ENCODE measurements around the gene CMTM2. TPM values are rescaled to one million over a fixed set of nuclear protein-coding genes. Genes with fewer than 3 reads are reported as not detected.
"Not testable (repeated sequence)": the region's sequence is repeated elsewhere in the genome, so short reads cannot be mapped to it uniquely, and the experiment has no call there.

CMTM2 gene
- total and polyA plus RNA-seq, 3 experiments from 2014 or later: 0.22 to 0.24 TPM; not detected in 1

GRCh38 chr16:66630561-66631260 is 51.4 kb downstream of the CMTM2 start:
- POLR2A ChIA-PET, H3K27me3 Mint-ChIP-seq: not testable (repeated sequence)

DNA sequence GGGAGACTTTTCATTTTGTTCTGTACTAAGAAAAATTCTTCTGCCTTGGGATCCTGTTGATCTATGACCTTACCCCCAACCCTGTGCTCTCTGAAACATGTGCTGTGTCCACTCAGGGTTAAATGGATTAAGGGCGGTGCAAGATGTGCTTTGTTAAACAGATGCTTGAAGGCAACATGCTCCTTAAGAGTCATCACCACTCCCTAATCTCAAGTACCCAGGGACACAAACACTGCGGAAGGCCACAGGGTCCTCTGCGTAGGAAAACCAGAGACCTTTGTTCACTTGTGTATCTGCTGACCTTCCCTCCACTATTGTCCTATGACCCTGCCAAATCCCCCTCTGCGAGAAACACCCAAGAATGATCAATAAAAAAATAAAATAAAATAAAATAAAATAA is 52.3 kb downstream of the CMTM2 start:
- H3K9me3 Mint-ChIP-seq; DNase-seq; H3K4me1 Mint-ChIP-seq; POLR2A ChIA-PET; H3K27me3 ChIP-seq (ENCODE audit: insufficient read depth, low read length, poor library complexity, severe bottlenecking); H3K4me3 ChIP-seq (ENCODE audit: low read length); H3K36me3 ChIP-seq (ENCODE audit: insufficient read depth, low read length); H3K27ac ChIP-seq (ENCODE audit: low read depth, low read length); H3K27ac Mint-ChIP-seq; H3K9me3 ChIP-seq (ENCODE audit: low read length); CTCF ChIA-PET; H3K4me1 ChIP-seq (ENCODE audit: insufficient read depth, low read length); H3K4me3 Mint-ChIP-seq; H3K27me3 Mint-ChIP-seq; H3K36me3 Mint-ChIP-seq: not testable (repeated sequence)

More at GRCh38 chr16:66630561-66631260, 51.4 kb downstream of the CMTM2 start:
- not testable (repeated sequence) for H3K4me3 ChIP-seq (ENCODE audit: low read length); H3K36me3 ChIP-seq (ENCODE audit: insufficient read depth, low read length); H3K9me3 ChIP-seq (ENCODE audit: low read length); H3K4me3 Mint-ChIP-seq; H3K27ac Mint-ChIP-seq; H3K27ac ChIP-seq (ENCODE audit: low read depth, low read length); DNase-seq; H3K4me1 Mint-ChIP-seq; H3K36me3 Mint-ChIP-seq; H3K4me1 ChIP-seq (ENCODE audit: insufficient read depth, low read length); H3K27me3 ChIP-seq (ENCODE audit: insufficient read depth, low read length, poor library complexity, severe bottlenecking); H3K9me3 Mint-ChIP-seq
- CTCF ChIA-PET: interaction anchor here (1.5 kb wide), 1 partner anchor 22 kb away, joined by 5 read pairs; no protein-coding TSS in a partner anchor

DNA sequence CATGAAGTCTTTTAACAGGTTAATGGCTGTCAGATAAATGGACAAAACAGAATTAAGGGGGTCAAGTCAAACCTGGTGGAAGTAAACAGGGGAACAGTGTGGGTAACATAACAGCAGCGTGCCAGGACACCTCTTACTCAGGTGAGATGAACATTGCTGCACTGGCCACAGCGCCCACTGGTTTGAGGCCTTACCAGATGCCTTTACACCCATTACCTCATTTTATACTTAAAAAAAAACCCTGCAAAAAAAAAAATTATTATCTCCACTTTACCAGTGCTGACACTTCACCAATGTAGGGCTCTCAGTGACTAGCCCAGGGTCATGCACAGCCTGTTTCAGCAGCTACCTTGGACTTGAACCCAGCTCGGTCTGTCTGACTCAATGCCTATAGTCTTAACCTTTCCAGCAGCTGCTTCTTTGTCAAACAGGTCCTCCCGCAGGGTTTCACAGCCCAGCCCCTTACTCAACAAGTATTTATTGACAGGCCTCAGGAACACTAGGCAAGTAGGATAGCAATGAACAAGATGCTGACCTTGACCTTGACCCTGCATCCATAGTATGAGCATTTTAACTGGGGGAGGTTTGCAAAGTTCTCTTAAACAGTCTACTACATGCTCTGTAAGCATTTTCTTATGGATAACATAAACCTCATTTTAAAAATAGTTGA is 55.4 kb downstream of the CMTM2 start:
- Histone ChIP-seq H3K4me1 (ENCODE audit: insufficient read depth, low read length) (no peaks in the 10 kb centered on the region), H3K27me3 (ENCODE audit: insufficient read depth, low read length, poor library complexity, severe bottlenecking) (no peaks in the 10 kb centered on the region), H3K9me3 (ENCODE audit: low read length) (no peaks in the 10 kb centered on the region), H3K4me3 (ENCODE audit: low read length) (no peak overlapping the region), H3K27ac (ENCODE audit: low read depth, low read length) (no peak overlapping the region), H3K36me3 (ENCODE audit: insufficient read depth, low read length) (no peaks in the 10 kb centered on the region)
- no peak for DNase-seq
- Mint-ChIP-seq H3K27me3 (no peaks in the 10 kb centered on the region), H3K36me3 (peaks cover 0 to 2% (median 0%) of the 10 kb centered on the region in 3 donors), H3K9me3 (no peaks in the 10 kb centered on the region), H3K4me3 (no peak overlapping the region), H3K27ac (no peak overlapping the region), H3K4me1 (no peaks in the 10 kb centered on the region)
- ChIA-PET CTCF (interaction anchor here (1.1 to 1.5 kb wide), 2 partner anchors 26 to 229 kb away, joined by 3 to 7 read pairs; no protein-coding TSS in a partner anchor), POLR2A (no interaction called here)

GRCh38 chr16:66635406-66635805 is 56.1 kb downstream of the CMTM2 start:
- Histone ChIP-seq H3K9me3 (ENCODE audit: low read length) (no peaks in the 10 kb centered on the region), H3K4me1 (ENCODE audit: insufficient read depth, low read length) (no peaks in the 10 kb centered on the region), H3K36me3 (ENCODE audit: insufficient read depth, low read length) (no peaks in the 10 kb centered on the region), H3K4me3 (ENCODE audit: low read length) (no peak overlapping the region), H3K27ac (ENCODE audit: low read depth, low read length) (no peak overlapping the region), H3K27me3 (ENCODE audit: insufficient read depth, low read length, poor library complexity, severe bottlenecking) (no peaks in the 10 kb centered on the region)
- Mint-ChIP-seq H3K9me3 (no peaks in the 10 kb centered on the region), H3K36me3 (peaks cover 0 to 2% (median 0%) of the 10 kb centered on the region in 3 donors), H3K4me3 (no peak overlapping the region), H3K4me1 (no peaks in the 10 kb centered on the region), H3K27ac (no peak overlapping the region), H3K27me3 (no peaks in the 10 kb centered on the region)
- ChIA-PET POLR2A (no interaction called here), CTCF (interaction anchor here (1.1 to 1.5 kb wide), 2 partner anchors 27 to 230 kb away, joined by 3 to 7 read pairs; no protein-coding TSS in a partner anchor)
- no peak for DNase-seq

DNA sequence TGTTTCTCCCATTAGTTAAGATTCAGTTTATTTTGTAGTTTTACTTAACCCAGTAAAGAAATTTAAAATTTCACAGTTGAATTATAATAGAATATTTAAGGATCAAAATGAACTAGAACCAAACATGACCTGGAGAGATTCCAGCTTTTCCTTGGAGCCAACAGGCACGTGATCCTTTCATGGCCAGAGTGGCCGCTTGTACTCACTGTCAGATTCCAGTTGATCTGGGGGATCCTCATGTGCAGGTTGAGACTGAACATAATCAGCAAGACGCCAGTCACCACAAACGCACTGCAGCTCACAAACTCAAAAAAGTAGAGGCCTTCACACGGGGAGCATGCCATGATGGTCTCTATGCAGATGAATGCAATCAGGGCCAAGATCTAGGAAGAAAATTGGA is 56.9 kb downstream of the CMTM2 start:
- Histone ChIP-seq H3K36me3 (ENCODE audit: insufficient read depth, low read length) (no peaks in the 10 kb centered on the region), H3K4me3 (ENCODE audit: low read length) (no peak overlapping the region), H3K27me3 (ENCODE audit: insufficient read depth, low read length, poor library complexity, severe bottlenecking) (no peaks in the 10 kb centered on the region), H3K9me3 (ENCODE audit: low read length) (no peaks in the 10 kb centered on the region), H3K4me1 (ENCODE audit: insufficient read depth, low read length) (no peaks in the 10 kb centered on the region), H3K27ac (ENCODE audit: low read depth, low read length) (no peak overlapping the region)
- POLR2A ChIA-PET: no interaction called here
- CTCF ChIA-PET: interaction anchor here (1.1 to 1.5 kb wide), 2 partner anchors 27 to 231 kb away, joined by 3 to 7 read pairs; no protein-coding TSS in a partner anchor
- H3K27ac Mint-ChIP-seq: no peak overlapping the region
- H3K9me3 Mint-ChIP-seq: no peaks in the 10 kb centered on the region
- H3K4me1 Mint-ChIP-seq: no peaks in the 10 kb centered on the region
- H3K4me3 Mint-ChIP-seq: no peak overlapping the region
- no peak for DNase-seq
- H3K36me3 Mint-ChIP-seq: peaks cover 0 to 2% (median 0%) of the 10 kb centered on the region in 3 donors
- H3K27me3 Mint-ChIP-seq: peaks cover 0 to 6% of the 10 kb centered on the region in 2 donors

DNA sequence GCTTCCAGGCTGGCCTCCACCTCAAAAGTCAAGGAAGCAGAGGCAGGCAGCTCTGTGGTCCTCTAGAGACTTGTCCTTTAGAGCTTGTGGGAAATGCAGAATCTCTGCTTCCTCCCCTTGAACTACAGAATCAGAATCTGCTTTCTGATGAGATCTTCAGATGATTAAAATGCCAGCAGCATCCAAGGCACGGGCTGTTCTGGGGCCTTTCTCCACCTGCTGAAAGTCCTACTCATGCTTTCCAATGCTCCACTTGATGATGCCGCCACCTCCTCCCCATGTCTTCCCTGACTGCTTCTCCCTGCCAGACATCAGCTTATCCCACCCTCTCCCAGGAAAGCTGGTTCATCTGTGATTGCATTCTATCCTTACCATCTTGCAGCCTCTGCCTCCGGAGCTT is 58.5 kb downstream of the CMTM2 start:
- Histone ChIP-seq H3K4me1 (ENCODE audit: insufficient read depth, low read length) (no peaks in the 10 kb centered on the region), H3K27me3 (ENCODE audit: insufficient read depth, low read length, poor library complexity, severe bottlenecking) (no peaks in the 10 kb centered on the region), H3K36me3 (ENCODE audit: insufficient read depth, low read length) (no peaks in the 10 kb centered on the region), H3K9me3 (ENCODE audit: low read length) (no peaks in the 10 kb centered on the region), H3K27ac (ENCODE audit: low read depth, low read length) (no peak overlapping the region), H3K4me3 (ENCODE audit: low read length) (no peak overlapping the region)
- POLR2A ChIA-PET: no interaction called here
- no peaks in the 10 kb centered on the region for H3K4me1 Mint-ChIP-seq
- no peak overlapping the region for H3K4me3 Mint-ChIP-seq
- peak overlapping the region in 1 of 8 donors; percentile 69 for H3K27ac Mint-ChIP-seq
- H3K9me3 Mint-ChIP-seq: no peaks in the 10 kb centered on the region
- no peak for DNase-seq
- H3K27me3 Mint-ChIP-seq: peaks cover 0 to 6% of the 10 kb centered on the region in 2 donors
- CTCF ChIA-PET: interaction anchor here (2.0 kb wide), 1 partner anchor 13 kb away, joined by 7 read pairs; no protein-coding TSS in a partner anchor
- peaks cover 0 to 2% (median 0%) of the 10 kb centered on the region in 3 donors for H3K36me3 Mint-ChIP-seq

Other genes starting within 250 kb of the CMTM2 start
- not detected for gene CDH5, start 212.8 kb upstream of the CMTM2 start, total RNA-seq
- not detected for gene CDH5, start 212.8 kb upstream of the CMTM2 start, polyA plus RNA-seq
- gene BEAN1, start 152.2 kb upstream of the CMTM2 start, total RNA-seq: not detected
- 0.09 TPM for gene BEAN1, start 152.2 kb upstream of the CMTM2 start, polyA plus RNA-seq
- gene TK2, start 29.3 kb upstream of the CMTM2 start, total RNA-seq: 1 to 10 TPM; 5.6 TPM
- 10.4 TPM for gene TK2, start 29.3 kb upstream of the CMTM2 start, polyA plus RNA-seq
- gene CKLF, start 26.9 kb upstream of the CMTM2 start, total RNA-seq: 100 to 1,000 TPM; 118 to 121 TPM
- gene CKLF, start 26.9 kb upstream of the CMTM2 start, polyA plus RNA-seq: 265 TPM
- gene CMTM1, start 13.0 kb upstream of the CMTM2 start, total RNA-seq: 1 to 10 TPM; 8.2 to 8.6 TPM
- 1.2 TPM for gene CMTM1, start 13.0 kb upstream of the CMTM2 start, polyA plus RNA-seq
- 10 to 100 TPM; 68.0 to 71.8 TPM for gene CMTM3, start 25.2 kb downstream of the CMTM2 start, total RNA-seq
- gene CMTM3, start 25.2 kb downstream of the CMTM2 start, polyA plus RNA-seq: 131 TPM
- gene CMTM4, start 117.3 kb downstream of the CMTM2 start, total RNA-seq: 1 to 10 TPM; 4.1 to 4.4 TPM
- gene CMTM4, start 117.3 kb downstream of the CMTM2 start, polyA plus RNA-seq: 0.20 TPM
- gene DYNC1LI2, start 172.1 kb downstream of the CMTM2 start, total RNA-seq: 10 to 100 TPM; 50.5 to 53.8 TPM
- gene DYNC1LI2, start 172.1 kb downstream of the CMTM2 start, polyA plus RNA-seq: 35.0 TPM
- gene TERB1, start 222.1 kb downstream of the CMTM2 start, total RNA-seq: under 1 TPM in 1 of 2 experiments, not detected in 1; 0.20 TPM
- not detected for gene TERB1, start 222.1 kb downstream of the CMTM2 start, polyA plus RNA-seq